GM19452 (cell line): ENCODE measurements around the gene CELA2A.
"Not testable (repeated sequence)": the region's sequence is repeated elsewhere in the genome, so short reads cannot be mapped to it uniquely, and the experiment has no call there.

Experiments
- ATAC-seq: cut with Tn5 transposase; IDR thresholded peaks from one replicate; pipeline ENCODE4 v1.9.1; 2021; ENCODE audit not compliant: unreplicated experiment

Gene CELA2A

DNA sequence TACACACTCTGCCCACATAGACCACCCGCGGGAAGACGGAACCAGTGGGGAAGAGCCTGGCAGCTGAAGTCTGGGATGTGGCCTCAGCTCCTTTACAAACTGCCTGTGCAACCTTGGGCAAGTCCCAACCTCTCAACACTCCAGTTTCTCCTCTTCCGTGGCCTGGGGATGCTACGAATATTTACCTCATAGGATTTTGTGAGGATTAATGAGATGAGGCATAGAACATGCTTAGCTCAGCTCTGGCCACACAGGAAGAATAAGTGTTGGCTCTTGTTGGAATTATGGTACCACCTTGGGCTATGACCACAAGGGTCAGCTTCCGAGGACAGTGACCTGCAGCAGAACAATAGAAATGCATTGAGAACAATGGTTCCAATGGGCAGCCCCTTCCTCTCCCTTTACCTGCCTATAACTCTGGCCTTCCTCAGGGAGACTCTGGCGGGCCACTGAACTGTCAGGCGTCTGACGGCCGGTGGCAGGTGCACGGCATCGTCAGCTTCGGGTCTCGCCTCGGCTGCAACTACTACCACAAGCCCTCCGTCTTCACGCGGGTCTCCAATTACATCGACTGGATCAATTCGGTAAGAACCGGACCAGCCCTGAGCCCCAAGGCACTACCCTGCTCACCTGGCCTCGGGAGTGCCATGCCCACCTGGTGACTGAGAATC, 10.6 kb downstream of the CELA2A start:
- not testable (repeated sequence) for ATAC-seq

DNA sequence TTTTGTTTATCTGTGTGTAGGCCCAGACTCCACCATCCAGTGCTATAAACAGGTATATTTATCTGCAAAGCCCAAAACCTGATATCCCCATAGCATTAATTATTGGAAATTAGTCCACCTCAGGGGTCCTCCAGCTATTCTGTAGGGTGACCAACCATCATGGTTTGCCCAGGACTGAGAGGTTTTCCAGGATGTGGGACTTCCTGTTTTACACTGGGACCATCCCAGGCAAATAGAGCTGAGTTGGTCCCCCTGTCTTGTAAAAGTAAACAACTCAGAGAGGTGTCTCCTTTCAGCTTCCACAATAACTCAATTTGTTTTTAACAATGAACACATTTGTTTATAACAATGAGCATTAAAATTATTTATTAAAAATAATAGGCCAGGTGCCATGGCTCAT, 11.6 kb downstream of the CELA2A start:
- no peak for ATAC-seq

DNA sequence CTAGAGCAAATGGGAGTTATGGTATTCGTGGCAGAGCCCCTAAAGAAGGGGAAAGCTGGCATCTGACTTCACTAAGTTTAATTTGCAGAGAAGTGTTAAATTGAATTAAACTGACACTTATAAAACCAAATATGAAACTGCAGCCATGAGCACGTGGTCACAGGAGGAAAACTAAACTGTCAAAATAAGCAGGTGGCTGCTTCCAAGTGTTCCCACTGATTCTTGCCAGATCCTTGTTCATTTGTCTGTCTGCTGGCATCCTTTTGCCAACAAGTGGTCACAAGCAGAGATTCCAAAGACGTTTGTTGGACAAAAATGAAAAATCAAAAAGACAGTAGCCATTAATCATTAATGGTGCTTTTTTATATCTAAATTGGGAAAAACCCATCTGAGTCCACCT, 12.8 kb downstream of the CELA2A start:
- ATAC-seq = no peak

DNA sequence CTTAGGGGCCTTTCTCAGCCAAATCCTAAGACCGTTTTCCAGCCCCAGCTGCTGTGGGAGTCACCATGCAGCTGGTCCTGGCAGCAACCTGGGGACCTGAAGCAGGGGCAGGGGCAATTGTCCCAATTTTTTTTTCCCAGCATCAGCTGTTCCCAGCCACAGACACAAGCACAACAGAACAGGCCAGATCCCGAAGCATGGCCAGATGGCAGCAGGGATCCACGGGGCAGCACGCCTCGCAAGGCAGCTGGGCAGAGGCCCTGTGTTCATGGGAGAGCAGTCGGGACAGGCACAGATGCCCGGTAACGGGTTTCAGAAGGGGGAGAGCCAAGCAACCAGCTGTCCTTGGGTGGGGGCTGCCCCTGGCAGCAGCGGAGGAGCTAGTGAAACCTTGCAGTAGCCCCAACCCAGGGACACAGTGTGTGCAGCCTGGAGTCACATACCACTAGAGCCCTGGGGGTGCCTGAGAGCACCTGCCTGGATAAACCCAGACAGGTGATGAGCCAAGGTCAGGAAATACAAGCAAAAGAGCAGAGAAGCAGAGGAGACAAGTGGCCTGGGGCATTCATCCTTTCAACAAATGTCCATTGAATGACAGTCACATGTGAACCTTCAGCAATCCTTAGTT, 13.4 kb downstream of the CELA2A start:
- ATAC-seq = not testable (repeated sequence)

DNA sequence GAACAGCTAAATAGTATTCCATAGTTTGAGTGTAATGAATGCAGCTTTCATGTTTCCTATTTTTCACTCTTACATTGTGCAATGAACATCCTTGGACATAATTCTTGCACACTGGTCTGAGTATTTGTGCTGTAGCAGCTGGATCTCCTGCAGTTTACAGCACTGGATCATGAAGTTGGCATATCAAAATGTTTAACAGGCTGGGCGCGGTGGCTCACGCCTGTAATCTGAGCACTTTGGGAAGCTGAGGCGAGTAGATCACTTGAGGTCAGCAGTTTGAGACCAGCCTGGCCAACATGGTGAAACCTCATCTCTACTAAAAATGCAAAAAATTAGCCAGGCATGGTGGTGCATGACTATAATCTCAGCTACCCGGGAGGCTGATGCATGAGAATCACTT, 14.5 kb downstream of the CELA2A start:
- not testable (repeated sequence) for ATAC-seq

DNA sequence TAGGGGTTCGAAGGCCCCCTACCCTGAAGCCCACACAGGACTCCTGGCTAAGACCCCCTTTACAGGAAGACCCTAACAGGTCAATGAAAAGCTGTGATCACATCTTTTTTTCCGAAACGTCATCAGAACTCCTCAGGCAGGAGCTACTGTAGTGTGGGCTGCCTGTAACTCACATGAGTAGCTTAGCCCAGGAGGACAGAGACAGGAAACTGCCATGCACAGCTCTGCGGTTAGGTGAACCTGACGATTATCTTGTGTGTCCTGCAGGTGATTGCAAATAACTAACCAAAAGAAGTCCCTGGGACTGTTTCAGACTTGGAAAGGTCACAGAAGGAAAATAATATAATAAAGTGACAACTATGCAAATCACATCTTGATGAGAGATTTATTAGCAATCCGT, 15.2 kb downstream of the CELA2A start:
- not testable (repeated sequence) for ATAC-seq

DNA sequence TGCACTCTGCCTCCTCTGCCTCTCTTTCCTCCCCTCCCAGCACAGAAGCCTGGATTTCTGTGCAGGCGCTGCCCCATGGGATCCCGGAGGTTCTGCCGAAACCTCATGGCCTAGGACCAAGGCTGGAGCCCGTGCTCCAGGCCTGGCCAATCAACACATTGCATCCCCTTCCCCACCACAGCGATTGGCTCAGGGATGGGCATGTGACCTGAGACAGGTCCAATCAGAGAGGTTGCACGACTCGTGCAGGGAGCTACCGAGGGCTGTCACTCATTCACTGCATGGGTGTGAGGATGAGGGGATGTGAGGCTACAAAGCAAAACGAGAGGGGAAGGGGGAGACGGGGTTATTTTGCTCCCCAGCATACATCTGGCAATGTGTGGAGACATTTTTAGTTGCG, 16.1 kb downstream of the CELA2A start:
- ATAC-seq = no peak

DNA sequence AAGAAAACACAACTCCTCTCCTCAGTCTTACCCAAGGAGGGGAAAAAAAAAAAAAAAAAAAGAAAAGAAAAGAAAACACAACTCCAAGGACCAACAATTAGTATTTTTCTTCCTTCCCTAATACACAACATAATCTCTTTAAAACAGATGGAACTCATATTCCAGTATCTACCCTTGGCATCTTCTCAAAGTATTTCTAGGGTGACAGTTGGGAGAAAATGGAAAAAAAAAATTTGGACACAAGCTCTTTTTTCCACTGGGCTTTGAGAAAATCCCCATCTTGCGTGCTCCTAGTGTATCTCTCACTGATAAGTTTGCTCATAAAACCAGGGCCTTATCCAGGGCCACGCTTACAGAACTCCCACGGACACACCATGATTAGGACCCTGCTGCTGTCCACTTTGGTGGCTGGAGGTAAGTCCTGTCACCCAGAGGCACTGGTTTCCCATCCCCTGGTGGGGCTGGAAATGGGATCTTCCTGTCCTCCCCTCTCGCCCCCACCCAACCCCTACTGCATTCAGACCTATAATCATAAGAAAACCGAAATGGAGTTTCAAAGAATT, 19.3 kb downstream of the CELA2A start, which contains the start of gene CELA2B:
Gene CELA2B (plus strand): TSS at position 353 of the 563 bp plus-strand sequence. CDS start 22 bp downstream, at position 375.
- ATAC-seq = no peak

DNA sequence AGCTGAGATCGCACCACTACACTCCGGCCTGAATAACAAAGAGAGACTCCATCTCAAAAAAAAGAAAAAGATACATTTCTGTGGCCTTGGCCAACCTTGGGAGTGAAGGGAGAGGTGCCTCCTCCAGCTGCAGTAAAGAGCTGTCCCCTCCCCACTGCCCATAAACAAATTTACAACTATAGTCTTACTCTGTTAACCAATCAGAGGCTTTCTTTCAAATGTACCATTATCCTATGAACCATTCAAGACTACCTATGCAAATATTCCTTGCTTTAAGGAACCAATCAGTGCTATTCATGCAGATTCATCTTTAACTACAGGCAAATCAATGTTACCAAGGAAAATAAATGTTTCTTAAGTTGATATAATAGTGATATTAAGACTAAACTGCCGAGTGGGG, 20.4 kb downstream of the CELA2A start:
- ATAC-seq = no peak

DNA sequence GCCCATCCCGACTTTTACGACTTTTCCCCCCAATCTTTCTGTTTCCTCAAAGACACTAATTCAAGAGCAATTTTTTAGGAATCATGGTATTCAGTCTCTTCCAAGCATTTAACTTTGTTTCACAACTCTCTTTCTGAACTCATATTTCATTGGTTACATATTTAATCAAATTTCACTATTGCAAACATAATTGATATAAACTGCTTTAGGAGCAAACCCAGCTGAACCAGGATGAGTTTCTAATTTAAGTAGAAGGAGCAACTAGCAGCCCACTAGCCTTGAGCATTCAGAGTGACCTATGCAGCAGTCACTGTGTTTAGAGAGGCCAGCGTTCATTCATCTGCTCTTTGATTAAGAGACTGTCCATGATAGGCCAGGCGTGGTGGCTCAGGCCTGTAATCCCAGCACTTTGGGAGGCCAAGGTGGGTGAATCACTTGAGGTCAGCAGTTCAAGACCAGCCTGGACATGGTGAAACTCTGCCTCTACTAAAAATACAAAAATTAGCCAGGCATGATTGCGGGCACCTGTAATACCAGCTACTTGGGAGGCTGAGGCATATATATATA, 21.2 kb downstream of the CELA2A start:
- no peak for ATAC-seq

DNA sequence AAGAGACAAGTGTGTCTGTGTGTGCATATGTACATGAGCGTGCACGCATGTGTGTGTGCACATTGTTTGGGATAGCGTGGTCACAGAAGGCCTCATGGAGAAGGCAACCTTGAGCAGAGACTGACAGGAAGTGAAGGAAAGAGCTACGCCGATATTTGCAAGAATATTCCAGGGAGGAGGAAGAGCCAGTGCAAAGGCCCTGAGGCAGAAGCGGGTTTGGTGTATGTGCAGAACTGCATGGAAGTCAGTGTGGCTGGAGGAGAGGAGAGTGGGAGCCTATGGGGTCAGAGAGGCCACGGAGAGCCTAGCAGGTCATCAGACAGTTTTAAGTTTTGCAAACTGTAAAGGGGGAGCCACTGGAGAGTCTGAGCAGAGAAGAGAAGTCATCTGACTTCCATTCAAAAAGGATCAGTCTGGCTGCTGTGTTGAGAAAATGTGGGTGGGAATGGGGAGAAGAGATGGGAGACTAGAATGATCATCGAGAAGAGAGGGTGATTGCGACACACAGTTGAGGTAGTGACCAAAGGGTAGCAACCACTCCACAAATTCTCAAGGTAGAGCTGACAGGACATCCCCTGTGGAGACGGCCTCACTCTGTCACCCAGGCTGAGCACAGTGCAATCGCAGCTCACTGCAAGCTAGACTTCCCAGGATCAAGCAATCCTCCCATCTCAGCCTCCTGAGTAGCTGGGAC, 23.3 kb downstream of the CELA2A start:
- ATAC-seq = no peak

DNA sequence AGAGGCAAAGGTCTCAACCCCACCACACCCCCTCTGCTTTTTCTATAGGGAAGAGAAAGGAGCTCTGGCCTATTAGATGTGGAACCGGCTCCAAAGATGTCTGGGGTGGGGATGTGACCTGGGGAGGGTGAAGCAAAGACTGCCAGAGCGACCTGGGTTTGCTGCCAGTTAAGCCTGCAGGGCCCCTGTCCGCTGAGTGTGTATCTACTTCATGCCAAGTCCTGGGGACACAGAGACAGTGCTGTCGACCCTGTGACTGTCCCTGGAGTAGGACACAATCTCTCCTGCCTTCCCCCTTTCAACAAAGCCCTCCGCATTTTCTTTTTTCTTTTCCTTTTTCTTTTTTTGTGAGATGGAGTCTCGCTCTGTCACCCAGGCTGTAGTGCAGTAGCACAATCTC, 25.9 kb downstream of the CELA2A start:
- ATAC-seq = not testable (repeated sequence)

DNA sequence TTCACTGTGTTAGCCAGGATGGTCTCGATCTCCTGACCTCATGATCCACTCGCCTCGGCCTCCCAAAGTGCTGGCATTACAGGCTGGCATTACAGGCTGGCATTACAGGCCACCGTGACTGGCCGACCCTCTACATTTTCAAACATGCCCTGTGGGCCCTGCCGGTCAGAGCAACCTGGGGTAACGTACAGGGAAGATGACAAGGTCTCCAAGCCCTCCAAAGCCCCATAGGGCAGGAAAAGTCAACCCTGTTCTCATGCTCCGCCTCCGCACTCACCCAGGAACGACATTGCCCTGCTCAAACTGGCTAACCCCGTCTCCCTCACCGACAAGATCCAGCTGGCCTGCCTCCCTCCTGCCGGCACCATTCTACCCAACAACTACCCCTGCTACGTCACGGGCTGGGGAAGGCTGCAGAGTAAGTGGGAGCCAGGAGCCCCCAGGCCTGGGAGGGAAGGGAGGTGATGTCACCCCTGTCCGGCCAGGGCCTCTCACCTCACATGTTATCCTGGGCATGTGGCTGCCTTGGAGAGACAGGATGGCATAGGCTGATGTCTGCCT, 26.5 kb downstream of the CELA2A start:
- ATAC-seq = not testable (repeated sequence)

DNA sequence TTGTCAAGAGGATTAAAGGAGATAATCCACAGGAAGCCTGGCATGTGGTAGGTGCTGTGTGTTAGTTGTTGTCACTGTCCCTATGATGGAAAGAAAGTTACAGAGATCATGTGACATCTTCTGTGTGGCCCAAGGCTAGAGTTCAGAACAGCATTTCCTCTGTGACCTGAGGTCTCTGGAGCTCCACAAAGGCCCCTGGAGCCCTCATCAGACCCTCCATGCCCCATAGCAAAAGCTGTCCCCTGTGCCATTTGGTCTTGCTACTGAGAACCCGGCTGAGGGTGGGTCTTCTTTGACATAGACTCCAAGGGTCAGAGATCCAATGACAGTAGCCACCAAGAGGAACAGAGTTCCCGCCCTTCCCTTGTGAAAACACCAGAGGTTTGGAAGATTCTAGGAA, 27.4 kb downstream of the CELA2A start:
- ATAC-seq = no peak

DNA sequence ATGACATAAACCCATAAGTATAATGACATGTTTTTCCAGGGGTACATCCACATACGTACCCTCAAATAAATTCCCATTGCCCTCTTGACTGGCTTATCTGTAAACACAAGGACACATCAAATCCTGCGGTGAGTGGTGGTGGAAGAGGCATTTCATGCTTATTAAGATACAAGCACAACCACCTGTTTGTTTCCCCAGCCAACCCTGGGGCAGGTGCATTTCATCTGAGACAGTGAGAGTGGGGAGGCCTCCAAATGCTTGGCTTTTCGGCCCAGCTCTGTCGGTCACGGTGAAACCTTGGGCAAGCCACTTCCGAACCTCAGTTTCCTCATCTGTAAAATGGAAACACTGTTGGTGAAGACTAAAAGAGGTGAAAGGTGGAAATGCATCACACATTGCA, 27.9 kb downstream of the CELA2A start:
- not testable (repeated sequence) for ATAC-seq

DNA sequence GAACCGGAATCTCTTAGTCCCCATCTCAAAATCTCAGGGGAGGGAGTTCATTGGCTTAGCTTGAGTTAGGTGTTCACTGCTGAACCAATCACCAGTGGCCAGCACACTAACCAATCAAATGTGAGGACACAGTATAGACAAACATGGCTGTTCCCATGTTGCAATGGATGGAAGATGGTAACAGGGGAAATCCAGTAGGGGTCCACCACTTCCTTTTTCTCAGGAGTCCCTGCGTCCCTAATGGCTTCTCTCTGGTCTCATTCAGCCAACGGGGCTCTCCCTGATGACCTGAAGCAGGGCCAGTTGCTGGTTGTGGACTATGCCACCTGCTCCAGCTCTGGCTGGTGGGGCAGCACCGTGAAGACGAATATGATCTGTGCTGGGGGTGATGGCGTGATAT, 29.1 kb downstream of the CELA2A start:
- no peak for ATAC-seq

DNA sequence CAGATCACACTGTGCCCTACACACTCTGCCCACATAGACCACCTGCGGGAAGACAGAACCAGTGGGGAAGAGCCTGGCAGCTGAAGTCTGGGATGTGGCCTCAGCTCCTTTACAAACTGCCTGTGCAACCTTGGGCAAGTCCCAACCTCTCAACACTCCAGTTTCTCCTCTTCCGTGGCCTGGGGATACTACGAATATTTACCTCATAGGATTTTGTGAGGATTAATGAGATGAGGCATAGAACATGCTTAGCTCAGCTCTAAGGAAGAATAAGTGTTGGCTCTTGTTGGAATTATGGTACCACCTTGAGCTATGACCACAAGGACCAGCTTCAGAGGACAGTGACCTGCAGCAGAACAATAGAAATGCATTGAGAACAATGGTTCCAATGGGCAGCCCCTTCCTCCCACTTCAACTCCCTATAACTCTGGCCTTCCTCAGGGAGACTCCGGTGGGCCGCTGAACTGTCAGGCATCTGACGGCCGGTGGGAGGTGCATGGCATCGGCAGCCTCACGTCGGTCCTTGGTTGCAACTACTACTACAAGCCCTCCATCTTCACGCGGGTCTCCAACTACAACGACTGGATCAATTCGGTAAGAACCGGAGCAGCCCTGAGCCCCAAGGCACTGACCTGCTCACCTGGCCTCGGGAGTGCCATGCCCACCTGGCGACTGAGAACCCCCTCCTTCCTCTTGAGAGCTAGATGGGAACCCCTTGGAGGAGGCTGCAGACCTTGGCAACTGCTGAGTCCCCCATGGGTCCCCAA, 30.5 kb downstream of the CELA2A start:
- not testable (repeated sequence) for ATAC-seq

DNA sequence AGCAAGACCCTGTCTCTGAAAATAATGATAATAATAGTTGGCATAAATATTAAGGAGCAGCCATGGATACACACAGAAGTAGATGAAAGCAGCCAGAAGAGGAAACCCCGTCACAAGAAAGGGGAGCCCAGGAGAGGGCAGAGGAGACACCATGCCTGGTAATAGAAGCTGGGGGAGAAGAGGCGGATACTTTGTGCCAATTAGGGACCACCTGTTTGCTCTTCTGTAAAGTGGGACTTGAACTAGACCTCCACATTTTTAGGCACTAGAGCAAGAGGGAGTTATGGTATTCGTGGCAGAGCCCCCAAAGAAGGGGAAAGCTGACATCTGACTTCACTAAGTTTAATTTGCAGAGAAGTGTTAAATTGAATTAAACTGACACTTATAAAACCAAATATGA, 31.8 kb downstream of the CELA2A start:
- ATAC-seq = no peak

DNA sequence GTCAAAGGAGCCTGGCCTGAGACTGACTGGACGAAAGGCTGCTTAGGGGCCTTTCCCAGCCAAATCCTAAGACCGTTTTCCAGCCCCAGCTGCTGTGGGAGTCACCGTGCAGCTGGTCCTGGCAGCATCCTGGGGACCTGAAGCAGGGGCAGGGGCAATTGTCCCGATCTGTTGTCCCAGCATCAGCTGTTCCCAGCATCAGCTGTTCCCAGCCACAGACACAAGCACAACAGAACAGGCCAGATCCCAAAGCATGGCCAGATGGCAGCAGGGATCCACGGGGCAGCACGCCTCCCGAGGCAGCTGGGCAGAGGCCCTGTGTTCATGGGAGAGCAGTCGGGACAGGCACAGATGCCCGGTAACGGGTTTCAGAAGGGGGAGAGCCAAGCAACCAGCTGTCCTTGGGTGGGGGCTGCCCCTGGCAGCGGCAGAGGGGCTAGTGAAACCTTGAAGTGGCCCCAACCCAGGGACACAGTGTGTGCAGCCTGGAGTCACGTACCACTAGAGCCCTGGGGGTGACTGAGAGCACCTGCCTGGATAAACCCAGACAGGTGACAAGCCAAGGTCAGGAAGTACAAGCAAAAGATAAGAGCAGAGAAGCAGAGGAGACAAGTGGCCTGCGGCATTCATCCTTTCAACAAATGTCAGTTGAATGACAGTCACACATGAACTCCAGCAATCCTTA, 32.7 kb downstream of the CELA2A start:
- ATAC-seq = no peak

DNA sequence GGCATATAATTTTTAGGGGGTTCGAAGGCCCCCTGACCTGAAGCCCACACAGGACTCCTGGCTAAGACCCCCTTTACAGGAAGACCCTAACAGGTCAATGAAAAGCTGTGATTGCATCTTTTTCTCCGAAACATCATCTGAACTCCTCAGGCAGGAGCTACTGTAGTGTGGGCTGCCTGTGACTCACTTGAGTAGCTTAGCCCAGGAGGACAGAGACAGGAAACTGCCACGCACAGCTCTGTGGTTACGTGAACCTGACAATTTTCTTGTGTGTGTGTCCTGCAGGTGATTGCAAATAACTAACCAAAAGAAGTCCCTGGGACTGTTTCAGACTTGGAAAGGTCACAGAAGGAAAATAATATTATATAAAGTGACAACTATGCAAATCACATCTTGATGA, 34.5 kb downstream of the CELA2A start:
- not testable (repeated sequence) for ATAC-seq
